GM21447 (cell line): Measurements from ENCODE around the gene KIAA1671.

Experiments used
- ATAC-seq: cut with Tn5 transposase; IDR thresholded peaks from one replicate; pipeline ENCODE4 v1.9.1; 2021; ENCODE audit not compliant: unreplicated experiment

KIAA1671 gene

DNA sequence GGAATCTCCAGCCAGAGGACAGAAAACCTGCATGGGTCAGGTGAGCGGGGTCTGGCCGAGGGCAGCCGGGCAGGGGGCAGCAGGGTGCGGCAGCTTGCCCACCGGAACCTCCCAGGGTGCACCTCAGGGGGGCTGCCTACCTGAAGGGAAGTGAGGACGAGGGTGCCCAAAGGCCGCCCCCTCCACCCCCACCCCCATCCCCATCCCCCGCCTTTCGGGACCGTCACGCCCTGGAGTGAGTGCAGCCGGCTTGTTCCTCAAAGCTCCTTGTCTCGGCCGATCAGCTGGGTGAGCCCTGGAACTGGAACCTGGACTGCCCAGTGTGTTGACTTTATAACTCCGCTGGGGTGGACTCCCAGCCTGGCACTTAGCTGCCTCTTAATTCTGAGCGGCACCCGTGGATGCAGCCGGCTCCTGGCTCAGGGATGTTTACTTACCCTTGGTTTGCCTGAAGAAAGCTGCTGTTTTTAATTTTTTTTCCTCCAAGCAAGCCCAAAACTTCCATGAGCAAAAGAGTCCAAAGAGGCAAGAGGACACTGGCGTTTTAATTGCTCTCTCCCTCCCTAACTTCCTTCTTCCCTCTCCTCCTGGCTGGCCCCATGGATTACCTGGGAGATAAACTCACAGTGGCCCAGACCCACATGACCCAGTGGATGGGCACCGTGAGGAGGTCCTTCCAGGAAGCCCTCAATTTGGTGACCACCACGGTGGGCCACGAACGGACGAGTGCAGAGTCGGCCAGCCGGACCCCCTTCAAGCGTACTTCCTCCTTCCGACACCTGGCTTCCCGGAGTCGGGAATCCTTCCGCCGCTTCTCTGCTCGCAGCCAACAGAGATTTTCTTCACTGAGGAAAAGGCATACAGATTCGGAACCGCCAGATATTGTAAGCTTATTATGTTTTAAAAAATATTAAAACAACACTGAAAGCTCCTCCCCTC is 159.3 kb downstream of the KIAA1671 start:
- ATAC-seq = no peak

DNA sequence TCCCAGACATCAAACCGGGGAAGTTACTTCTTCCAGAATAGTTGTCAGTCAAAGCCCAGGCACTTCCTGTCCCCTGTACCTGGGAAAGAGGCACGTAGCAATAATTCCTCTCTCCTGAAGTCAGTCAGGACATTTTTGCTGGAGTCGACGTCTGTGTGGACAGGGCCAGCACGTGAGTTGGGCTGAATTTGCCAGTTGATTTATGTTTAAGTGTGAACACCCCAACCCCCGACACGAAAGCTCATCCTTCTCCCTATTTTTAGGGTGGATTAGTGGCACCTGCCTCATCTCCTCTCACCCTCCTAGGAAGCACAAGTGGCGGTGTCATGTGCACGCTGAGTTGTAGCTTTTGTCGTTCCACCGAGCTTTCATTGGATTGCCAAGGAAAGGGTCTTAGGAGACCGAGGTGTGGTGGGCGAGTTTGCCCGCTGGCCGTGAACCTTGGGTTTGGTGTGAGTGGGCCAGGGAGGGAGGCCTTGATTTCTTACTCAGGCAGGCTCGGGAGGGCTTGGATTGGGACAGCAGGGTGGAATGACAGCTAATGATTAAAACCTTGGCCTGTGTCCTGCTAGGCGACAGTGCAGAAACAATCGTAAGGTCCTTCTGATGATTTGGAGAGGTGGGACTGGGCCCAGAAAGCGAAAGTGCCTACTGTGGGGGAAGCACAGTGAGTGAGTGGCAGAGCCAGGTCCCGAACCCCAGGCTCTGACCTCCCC is 160.2 kb downstream of the KIAA1671 start:
- no peak for ATAC-seq

DNA sequence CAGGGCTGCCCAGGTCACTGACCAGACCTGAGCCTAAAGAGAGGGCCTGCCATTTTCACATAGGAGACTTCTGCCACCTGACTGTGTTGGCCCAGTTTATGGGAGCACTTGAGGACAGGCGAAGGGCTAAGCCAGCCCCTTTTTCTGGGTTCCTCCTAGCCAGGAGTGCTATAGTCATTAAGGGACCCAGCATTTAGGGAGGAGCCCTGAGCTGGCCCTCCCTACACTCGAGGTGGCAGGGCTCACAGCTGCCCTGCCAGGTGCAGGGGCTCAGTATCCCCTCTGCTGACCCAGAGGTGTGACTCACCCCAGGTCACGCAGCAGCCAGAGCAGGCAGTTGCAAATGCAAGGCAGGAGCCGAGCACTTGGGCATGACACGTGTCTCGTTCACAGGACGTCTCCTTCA is 160.8 kb downstream of the KIAA1671 start:
- no peak for ATAC-seq

DNA sequence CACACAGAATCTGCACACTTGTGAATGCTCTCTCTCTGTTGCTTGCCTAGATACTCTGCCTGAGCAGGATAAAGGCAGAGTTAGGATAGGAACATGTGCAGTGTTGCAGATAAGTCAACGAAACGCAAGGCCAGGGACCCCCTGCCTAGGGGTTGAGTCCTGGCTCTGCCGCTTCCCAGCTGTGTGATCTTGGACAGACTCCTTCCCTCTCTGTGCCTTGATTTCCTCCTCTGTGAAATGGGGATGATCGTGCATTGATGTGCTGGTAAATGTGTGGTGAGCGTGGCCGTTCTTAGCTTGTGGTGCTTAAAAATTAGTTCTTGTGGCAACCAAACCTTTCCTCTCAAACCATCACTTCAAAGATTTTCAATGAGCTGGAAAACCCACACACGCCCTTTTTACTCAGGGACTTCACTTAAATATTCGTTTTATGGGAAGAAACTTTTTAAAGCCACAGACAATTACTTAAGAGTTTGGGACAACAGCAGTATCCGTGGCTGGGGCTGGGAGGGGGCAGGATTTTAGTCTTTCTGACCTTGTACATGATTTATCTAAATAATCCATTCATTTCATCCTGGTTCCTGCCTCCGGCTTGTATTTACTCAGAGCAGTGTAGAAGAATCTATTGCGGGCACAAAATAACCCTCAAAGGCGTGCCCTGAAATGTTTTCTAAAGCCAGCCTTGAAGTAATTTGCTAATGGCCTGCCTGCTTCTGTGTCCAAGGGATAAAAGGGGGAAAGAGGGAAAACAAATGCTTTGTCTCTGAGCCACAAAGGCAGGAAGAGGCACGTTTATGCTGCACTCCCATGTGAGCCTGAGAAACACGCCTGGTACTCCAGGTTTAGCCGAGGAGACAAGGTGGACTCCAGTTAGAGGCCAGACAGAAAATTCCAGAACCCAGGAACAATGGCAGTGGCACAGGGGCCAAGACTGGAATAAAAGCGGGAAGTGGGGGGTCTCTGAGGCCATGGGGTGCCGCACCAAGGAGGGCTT is 162.2 kb downstream of the KIAA1671 start:
- ATAC-seq = no peak

DNA sequence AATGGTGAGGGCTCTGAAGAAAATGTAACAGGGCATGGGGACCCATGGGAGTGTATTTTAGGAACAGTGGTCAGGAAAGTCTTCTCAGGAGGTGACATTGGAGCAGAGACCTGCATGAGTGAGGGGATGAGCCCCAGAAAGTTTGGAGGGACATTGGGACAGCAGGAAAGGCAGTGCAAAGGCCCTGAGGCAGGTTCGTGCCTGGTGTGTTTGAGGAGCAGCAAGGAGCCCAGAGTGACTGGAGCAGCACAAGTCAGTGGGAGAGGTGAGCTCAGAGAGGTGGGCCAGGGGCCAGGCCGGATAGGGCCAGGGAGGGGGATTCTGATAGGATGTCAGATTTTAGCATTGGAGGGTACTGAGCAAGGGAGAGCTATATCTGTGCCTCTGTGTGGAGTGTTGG is 167.1 kb downstream of the KIAA1671 start:
- no peak for ATAC-seq

DNA sequence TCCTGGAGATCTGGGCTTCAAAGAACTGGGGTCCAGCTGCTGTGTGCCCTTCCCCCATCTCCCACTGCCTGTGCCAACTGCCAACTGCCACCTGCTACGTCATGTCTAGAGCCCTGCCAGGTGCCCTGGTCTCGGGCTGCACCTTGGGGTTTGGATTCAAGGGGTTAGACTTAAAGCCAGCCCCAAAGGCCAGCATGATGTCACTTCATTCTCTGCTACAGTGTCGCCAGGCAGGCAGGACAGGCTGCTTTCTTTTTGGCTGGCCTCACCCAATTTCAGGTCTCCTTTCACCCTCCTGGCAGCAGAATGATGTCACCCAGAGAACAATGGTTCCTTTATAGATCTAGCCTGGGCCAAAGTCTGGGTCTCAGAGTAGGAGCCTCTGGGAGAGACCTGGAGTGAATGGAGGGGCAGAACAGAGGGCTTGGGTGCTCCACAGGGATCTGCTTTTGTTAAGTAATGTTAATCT is 167.6 kb downstream of the KIAA1671 start:
- ATAC-seq = no peak

DNA sequence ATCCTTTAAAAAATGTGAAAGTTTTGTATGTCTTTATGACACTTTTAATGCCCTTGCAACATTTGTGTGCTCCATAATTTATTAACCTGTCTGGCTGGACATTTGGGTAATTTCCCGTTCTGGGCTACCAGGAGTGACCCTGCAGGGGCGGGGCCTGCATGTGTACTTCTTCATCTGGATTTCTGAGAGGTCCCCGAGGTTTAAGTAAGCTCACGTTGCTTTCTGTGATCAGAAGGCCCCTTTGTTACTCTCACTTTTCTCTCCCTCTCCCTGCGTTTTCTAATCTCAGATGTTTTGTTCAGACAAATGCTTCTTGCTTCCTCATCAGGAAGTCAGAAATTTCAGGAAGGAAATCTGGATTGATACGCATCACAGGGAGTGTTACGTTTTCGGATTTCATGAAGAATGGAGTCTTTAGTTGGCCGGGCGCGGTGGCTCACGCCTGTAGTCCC is 168.3 kb downstream of the KIAA1671 start:
- no peak for ATAC-seq

DNA sequence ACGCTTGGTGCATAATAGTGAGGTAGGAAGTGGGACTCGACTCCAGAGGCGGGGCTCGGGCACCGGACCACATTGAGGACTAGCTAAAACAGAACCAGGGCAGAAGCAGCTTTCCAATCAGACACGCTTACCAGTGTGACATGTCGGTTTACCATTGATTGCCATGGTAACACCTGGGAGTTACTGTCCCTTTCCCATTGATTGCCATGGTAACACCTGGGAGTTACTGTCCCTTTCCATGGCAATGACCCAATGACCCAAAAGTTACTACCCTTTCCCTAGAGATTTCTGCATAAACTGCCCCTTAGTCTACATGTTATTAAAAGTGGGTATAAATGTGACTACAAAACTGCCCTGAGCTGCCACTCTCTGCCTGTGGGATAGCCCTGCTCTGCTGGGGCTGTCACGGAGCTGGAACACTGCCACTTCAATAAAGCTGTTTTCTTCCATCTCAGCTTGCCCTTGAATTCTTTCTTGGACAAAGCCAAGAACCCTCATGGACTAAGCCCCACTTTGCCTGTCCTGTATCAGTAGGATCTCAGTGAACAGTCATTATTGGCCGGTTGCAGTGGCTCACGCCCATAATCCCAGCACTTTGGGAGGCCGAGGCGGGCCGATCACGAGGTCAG is 169.7 kb downstream of the KIAA1671 start:
- no peak for ATAC-seq

DNA sequence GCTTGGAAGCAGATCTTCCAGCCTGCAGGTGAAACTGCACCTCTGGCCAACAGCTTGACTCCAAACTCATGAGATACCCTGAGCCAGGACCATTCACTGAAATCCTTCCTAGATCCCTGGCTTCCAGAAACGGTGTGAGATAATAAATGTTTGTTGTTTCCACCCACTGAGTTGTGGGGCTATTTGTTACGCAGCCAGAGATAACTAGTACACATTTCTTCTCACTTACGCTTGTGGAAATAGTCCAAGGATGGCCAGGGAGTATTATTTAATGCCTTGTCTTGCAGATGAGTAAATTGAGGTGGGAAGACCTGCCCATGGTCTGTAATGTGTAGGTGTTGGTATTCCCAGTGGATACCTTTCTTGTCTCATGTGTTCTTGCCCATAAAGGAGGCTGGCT is 171.2 kb downstream of the KIAA1671 start:
- no peak for ATAC-seq

DNA sequence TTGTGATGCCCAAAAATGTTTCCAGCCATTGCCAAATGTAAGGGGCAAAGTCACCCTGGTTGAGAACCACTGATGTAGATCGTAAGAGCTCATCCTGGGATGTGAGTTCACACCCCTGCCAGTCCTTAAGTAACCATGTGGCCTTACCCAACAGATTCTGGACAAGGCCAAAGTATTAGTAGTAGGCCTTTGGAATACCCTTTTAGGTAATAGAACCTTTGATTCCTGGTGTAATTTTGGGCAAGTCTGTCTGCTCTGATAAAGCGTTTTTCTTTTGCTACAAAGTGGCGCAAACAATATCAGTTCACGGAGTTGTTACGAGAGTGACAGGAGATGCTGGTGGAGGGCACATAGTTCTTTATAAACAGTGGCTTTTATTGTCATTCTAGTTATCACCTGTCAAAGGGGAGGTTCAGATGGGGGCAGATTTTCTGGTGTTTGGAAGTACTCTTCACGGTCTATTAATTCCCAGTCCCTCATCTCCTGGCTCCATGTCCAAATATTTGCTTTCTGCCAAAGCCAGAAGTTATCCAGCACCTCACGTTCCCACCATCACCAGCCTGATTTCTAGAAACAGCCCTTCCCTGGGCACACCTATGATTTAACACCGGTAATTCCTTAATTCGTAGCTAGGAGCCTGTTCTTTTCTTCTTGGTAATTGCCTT is 173.3 kb downstream of the KIAA1671 start:
- no peak for ATAC-seq

DNA sequence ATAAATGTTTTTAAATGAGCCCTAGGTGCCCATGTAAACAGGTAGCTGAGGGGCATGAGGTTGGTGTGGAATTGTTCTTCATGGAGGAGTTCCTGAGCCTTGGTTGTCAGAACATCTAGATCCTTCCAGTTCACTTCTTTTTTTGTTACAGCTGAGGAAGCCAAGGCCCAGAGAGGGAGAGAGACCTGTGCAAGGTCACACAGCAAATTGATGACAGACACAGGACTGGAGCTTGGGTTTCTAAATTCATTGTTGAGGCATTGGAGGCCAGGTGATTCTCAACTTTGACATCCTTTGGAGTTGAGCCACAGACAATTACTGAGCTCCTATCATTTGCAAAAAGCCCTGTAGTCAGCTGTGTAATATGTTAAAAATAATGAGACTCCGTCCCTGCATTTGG is 174.0 kb downstream of the KIAA1671 start:
- no peak for ATAC-seq

DNA sequence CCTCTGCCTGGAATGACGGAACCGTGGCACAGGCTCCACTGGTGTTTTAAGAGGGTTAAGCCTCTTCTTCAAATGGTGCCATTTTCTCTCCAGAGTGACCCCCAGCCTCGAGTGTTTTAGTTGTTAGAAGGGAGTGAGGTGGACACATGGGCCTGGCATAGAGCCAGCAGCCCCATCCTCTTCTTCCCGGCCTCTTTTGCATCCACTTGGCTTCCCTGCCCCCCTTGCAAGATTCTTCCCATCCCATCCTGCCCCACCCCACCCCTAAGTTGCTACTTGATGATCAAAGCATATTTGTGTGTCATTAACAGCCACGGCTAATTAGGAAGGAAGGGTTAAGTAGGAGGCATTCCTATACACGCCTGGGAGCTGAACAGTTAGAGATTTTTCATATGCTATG is 174.8 kb downstream of the KIAA1671 start:
- no peak for ATAC-seq

DNA sequence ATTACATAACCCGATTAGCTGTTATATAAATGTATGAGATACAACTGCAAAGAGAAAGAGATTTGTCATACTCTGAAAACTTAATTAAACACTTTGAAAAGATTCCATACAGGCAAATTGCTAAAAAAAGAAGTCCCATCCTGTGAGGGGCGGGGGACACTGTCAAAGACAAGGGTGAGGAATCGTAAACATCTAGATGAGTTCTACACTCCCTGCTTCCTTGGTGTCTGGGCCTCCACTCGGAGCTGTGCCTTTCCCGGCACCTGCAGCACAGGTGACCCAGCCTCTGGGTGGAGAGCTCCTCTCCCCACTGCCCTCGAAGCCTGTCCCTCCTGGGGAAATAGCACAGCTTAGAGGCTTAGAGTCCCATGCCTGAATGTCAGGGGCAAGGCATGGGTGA is 177.9 kb downstream of the KIAA1671 start:
- no peak for ATAC-seq

DNA sequence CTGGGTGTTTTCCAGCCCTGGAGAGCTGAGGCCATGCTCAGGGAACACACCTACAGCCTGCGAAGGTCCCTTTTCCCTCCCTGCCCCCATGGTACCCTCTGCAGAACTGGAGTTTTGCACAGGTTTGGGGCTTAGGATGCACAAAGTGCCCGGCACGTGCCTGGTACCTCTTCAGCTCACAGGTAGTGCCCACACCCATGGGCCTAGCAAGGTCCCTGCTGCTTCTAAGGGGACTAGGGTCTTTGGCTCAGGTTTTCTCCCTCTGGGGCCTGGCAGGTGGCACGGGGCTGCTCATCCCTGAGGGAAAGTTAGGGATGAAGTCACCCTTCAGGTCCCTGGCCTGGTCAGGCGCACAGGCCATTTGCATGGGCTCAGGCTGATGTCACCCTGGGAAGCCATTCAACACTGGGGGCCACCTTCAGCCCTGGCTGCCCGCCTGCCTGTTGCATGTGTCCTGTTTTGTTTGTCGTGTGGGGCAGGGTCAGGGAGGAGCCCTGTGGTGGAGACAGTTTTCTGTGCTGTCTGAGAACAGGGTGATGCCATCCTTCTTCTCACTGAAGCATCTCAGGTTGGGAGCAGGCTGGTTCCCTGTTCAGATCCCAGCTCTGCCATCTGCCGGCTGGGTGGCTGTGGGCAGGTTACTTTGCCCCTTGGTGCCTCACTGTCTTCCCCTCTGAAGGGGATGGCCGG is 178.8 kb downstream of the KIAA1671 start:
- no peak for ATAC-seq

DNA sequence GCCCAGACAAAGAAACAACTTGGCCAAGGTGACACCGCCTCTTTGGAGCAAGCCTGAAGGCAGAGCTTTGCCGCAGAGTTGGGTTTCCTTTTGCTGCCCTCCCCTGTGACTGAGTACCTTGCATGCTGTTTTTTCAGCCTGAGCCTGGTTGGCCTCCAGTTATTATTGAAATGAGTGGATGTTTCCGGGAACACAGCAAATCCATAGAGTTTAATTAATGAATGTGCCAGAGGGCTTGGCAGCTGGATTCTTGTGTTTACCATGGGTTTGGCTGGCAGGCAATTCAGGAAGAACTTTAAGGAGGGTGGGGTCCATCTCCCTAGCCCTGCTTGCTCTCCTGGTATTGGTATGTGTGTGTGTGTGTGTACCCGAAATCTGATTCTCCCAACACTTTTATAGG is 181.5 kb downstream of the KIAA1671 start:
- ATAC-seq = no peak

DNA sequence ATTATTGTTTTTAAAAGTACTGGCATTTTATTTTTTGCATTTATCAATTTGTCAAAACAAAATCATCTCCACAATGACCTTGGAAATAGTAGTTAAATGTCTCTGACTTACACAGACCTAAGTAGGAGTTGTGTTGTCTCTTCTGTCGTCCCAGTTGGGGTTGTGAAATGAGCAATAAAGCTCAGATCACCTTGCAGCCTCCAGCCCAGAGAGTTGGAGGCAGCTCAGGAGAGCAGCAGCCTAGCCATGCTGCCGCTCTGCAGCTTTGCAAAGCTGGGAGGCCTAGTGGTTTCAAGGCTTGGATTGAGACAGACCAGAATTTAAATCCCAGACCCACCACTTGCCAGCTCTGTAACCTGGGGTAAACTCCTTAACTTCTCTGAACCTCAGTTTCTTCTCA is 181.9 kb downstream of the KIAA1671 start:
- ATAC-seq = no peak

DNA sequence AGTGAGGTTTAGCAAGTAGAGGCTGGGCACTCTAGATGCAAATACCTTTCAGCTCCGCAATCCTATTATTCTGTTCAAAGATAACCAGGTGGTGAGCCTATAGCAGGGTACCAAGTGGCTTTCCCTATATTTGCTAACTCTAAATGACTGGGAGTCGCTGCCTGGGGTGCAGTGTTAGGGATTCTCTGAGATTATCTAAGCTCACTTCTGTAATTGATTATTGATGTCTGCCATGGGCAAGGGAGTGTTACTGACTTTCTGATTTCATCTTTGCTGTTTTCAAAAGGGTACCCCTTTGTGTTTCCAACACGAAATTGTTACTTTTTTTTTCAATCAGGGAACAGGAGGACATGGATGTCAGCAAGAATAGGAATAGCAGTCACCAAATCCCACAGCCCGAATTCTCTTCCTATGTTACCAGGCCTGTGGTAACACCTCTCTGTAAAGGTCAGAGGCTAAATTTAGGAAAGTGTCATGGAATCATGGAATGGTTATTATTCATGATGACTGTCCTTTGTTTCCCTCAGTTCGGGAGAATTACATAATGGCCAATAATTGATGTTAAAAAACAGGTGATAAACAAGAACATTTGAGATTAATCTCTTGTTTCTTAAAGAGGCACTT is 184.5 kb downstream of the KIAA1671 start:
- ATAC-seq = no peak

DNA sequence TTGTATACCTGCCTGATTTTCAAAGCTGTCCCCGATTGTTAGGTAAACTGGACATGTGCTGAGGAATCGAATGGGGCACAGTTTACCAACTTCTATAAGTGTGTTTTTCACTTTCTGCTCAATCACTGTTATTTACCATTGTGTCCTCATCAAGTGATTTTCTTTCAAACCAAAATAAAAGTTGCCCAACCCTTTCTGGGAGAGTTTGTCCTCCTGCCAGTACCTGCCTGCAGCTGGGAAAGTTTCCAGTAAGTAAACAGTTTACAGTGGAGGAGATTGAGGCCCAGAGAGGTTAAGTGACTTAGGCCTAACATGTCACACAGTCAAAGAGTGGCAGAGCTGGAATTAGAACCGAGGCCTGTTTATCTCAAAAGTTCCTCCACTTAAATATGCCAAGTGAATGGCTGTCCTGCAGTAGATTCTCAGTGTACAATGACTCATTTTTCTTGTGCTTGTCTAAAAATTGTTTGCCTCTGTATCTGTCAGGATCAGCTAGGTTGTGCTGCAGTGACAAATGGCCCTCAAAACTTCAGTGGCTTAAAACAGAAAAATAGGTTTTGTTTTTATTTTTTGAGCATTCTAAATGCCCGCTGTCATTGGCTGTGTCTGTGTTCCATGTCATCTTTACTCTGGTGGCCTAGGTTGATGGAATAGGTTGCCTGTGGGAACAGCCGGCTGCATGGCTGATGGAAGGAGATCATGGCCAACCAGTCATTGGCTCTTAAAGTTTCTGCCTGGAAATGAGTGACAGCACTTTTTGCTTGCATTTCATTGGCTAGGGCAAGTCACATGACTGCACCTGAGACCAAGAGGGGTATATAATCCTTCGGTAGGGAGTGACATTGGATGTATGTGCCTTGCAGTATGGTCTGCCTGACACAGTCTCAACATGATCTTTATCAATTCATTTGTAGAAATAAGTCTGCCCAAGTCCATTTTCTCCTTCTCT is 185.3 kb downstream of the KIAA1671 start:
- no peak for ATAC-seq
